HepG2 (cell line): ENCODE results near the gene KCNQ5. TPM values are rescaled to one million over a fixed set of nuclear protein-coding genes. Genes with fewer than 3 reads are reported as not detected.

Source experiments
- ATAC-seq: fragments of 200-7000 bp; cut with Tn5 transposase; 3 replicates; pipeline ENCODE4 v1.9.1; 2020; ENCODE audit warnings: mild to moderate bottlenecking, moderate library complexity
- BruUV-seq: library from RNA; stranded (reverse); fragments of 400-500 nt; replicated peaks from 2 replicates; lab custom pipeline; 2021; lab: Mats Ljungman, UMichigan
- CTCF ChIA-PET: fragments of 300-600 bp; formaldehyde crosslinking; extraction: SDS; loops from one replicate; lab custom pipeline; 2021; ENCODE audit warnings: low total read pairs, inconsistent platforms, low intra/inter-chr PET ratio; lab: Yijun Ruan, JAX
- POLR2A ChIA-PET: fragments of 350-600 bp; sonication (Branson Sonifier 250); formaldehyde crosslinking; loops from one replicate; lab custom pipeline; 2020; ENCODE audit warnings: antibody characterized with exemption, inconsistent platforms; lab: Yijun Ruan, JAX
- DNase-seq: peaks from one replicate; pipeline ENCODE4 v3.0.0-alpha.2; 2015; ENCODE audit warnings: low spot score
- FAIRE-seq: peaks from 3 replicates; lab custom pipeline; 2011; peaks lifted over from hg19 to GRCh38; lab: Jason Lieb, UNC
- H2AFZ ChIP-seq: one replicate; pipeline ENCODE4 v1.6.1; 2011; ENCODE audit warnings: low read length, inconsistent platforms
- H3K27ac ChIP-seq: fragments of 300-600 bp; 3 replicates; pipeline ENCODE4 v1.8.0; 2011; ENCODE audit warnings: mixed run types, mild to moderate bottlenecking, mixed read lengths, low read length, inconsistent platforms; ENCODE audit not compliant: insufficient read depth; ENCODE audit errors: extremely low read length
- H3K27me3 ChIP-seq, 2 experiments: fragments of 200-600 bp in 1 of 2; 2 replicates in 1 of 2; 3 replicates in 1 of 2; pipeline versions ENCODE4 v1.6.0 to v1.8.0; 2011; ENCODE audit warnings: low read length in 2 of 2, mild to moderate bottlenecking in 2 of 2, moderate library complexity in 2 of 2, inconsistent platforms in 1 of 2; ENCODE audit not compliant: insufficient read depth in 2 of 2, control insufficient read depth in 1 of 2
- H3K36me3 ChIP-seq, 2 experiments: fragments of 200-600 bp in 1 of 2; replicated peaks in 1 of 2; 2 replicates in 1 of 2; 3 replicates in 1 of 2; pipeline versions ENCODE4 v1.5.1 to v1.8.0; 2011; ENCODE audit warnings: low read length in 2 of 2, inconsistent platforms in 1 of 2; ENCODE audit not compliant: insufficient read depth in 2 of 2, control insufficient read depth in 1 of 2
- H3K4me1 ChIP-seq: 2 replicates; pipeline ENCODE4 v1.5.1; 2012; ENCODE audit warnings: low read length, inconsistent platforms; ENCODE audit not compliant: insufficient read depth
- H3K4me2 ChIP-seq: 2 replicates; pipeline ENCODE4 v1.6.0; 2011; ENCODE audit warnings: low read depth, low read length, inconsistent platforms
- H3K4me3 ChIP-seq, 3 experiments: fragments of 200-600 bp in 1 of 3; sonication (generic), shearing (Covaris generic) in 1 of 3; replicated peaks in 1 of 3; 2 replicates each; pipeline ENCODE4 v1.5.1; 2011 to 2016; ENCODE audit warnings: low read length in 3 of 3, inconsistent platforms in 2 of 3, low read depth in 2 of 3, mild to moderate bottlenecking in 2 of 3, control low read depth in 1 of 3, mixed read lengths in 1 of 3; ENCODE audit not compliant: insufficient read depth in 1 of 3
- H3K79me2 ChIP-seq: one replicate; pipeline ENCODE4 v1.6.1; 2011; ENCODE audit warnings: low read length, inconsistent platforms; ENCODE audit not compliant: insufficient read depth
- H3K9ac ChIP-seq: 2 replicates; pipeline ENCODE4 v1.6.0; 2011; ENCODE audit warnings: mild to moderate bottlenecking, low read depth, low read length, inconsistent platforms; ENCODE audit not compliant: insufficient read depth
- H3K9me3 ChIP-seq: 2 replicates; pipeline ENCODE4 v1.5.1; 2012; ENCODE audit warnings: mild to moderate bottlenecking, low read length
- H4K20me1 ChIP-seq: 2 replicates; pipeline ENCODE4 v1.6.0; 2011; ENCODE audit warnings: inconsistent platforms, mild to moderate bottlenecking, low read length, moderate library complexity; ENCODE audit not compliant: insufficient read depth
- CCAR2 ChIP-seq: fragments of 200-400 bp; formaldehyde crosslinking; optimal IDR thresholded peaks from 2 replicates; pipeline ENCODE3; 2018; ENCODE audit warnings: low read depth, mild to moderate bottlenecking, low read length, moderate library complexity
- IKZF1 ChIP-seq: fragments of 450-650 bp; IDR thresholded peaks from 2 replicates; pipeline ENCODE4 v1.7.1; 2016
- MEIS2 ChIP-seq: sonication (generic); formaldehyde crosslinking; IDR thresholded peaks from 2 replicates; pipeline ENCODE4 v1.9.0; 2021; ENCODE audit warnings: mild to moderate bottlenecking, missing genetic modification reagents
- RBM39 ChIP-seq: fragments of 200-400 bp; formaldehyde crosslinking; IDR thresholded peaks from one replicate; pipeline ENCODE4 v1.6.1; 2018; ENCODE audit warnings: antibody characterized with exemption, mild to moderate bottlenecking, low read depth, low read length; ENCODE audit not compliant: poor library complexity, severe bottlenecking
- ZBTB14 ChIP-seq: sonication (generic); formaldehyde crosslinking; IDR thresholded peaks from 2 replicates; pipeline ENCODE4 v1.4.0; 2020; ENCODE audit warnings: missing genetic modification reagents
- ZHX2 ChIP-seq, 2 experiments: sonication (generic) in 1 of 2; formaldehyde crosslinking in 1 of 2; IDR thresholded peaks; 2 replicates each; pipeline versions ENCODE4 v1.6.1 to v1.9.0; 2014 to 2022; ENCODE audit warnings: antibody characterized with exemption in 1 of 2, borderline replicate concordance in 1 of 2, inconsistent platforms in 1 of 2, low read depth in 1 of 2, missing genetic modification reagents in 1 of 2
- ZNF546 ChIP-seq: sonication (generic); formaldehyde crosslinking; conservative IDR thresholded peaks from 2 replicates; pipeline ENCODE4 v1.8.1; 2023; ENCODE audit warnings: mild to moderate bottlenecking, missing genetic modification reagents
- in situ Hi-C: cut with HindIII; loops from 2 replicates; pipeline ENCODE4 v1.10.0; 2017; ENCODE audit warnings: low pct_unique_long_range_greater_than_20kb; ENCODE audit not compliant: extremely low pct_ligation_motif_present
- intact Hi-C: fragments of 100-400 bp; cut with micrococcal nuclease; formaldehyde crosslinking; loops from one replicate; pipeline ENCODE4 v1.10.0; 2022; ENCODE audit not compliant: unreplicated experiment
- polyA plus RNA-seq, 8 experiments: library from polyadenylated mRNA; depleted of rRNA in 3 of 8; stranded (reverse) in 7 of 8; unstranded in 1 of 8; fragments of >200 nt; fragmentation: Illumina TruSeq in 4 of 8; extraction: Trizol in 4 of 8; gene quantifications; 2 replicates each; pipeline versions ENCODE4 v1.2.1 to v1.2.3, GENCODE V29; 2011 to 2016; ENCODE audit warnings: low read depth in 4 of 8, missing spikeins in 1 of 8, mixed read lengths in 1 of 8; ENCODE audit not compliant: insufficient read depth in 1 of 8
- total RNA-seq, 5 experiments: library from RNA; depleted of rRNA; stranded (reverse); fragments of >200 nt; fragmentation: Illumina TruSeq; extraction: Trizol; gene quantifications; 2 replicates each; pipeline ENCODE4 v1.2.3, GENCODE V29; 2016; ENCODE audit warnings: low read depth in 1 of 5

Gene KCNQ5
- total and polyA plus RNA-seq, 2 of the 13 experiments (the other 11 are each of a cell fraction or from before 2014, with no cell fraction given): 0.04 TPM; not detected in 1

GRCh38 chr6:72876256-72876655 is 254.4 kb downstream of the KCNQ5 start:
- DNase-seq (no peak), FAIRE-seq (no peak), ATAC-seq (no peak)
- Histone ChIP-seq H2AFZ (no peak overlapping the region), H3K27ac (no peak overlapping the region), H4K20me1 (no peaks in the 10 kb centered on the region), H3K27me3 (no peaks in the 10 kb centered on the region), H3K4me3 (no peak overlapping the region), H3K9ac (no peak overlapping the region), H3K9me3 (no peaks in the 10 kb centered on the region), H3K4me2 (no peak overlapping the region), H3K79me2 (no peaks in the 10 kb centered on the region), H3K4me1 (no peaks in the 10 kb centered on the region), H3K36me3 (no peaks in the 10 kb centered on the region)
- TF ChIP-seq MEIS2 (CRISPR knock-in tag): no peak
- TF ChIP-seq ZHX2 (IDR thresholded peaks at IDR 0.05; ENCODE audit: low read depth): no peak
- TF ChIP-seq ZHX2 (CRISPR knock-in tag; IDR thresholded peaks at IDR 0.05; ENCODE audit: borderline replicate concordance): no peak
- no peak for TF ChIP-seq RBM39
- no peak for TF ChIP-seq ZNF546 (CRISPR knock-in tag)
- TF ChIP-seq ZBTB14 (CRISPR knock-in tag): no peak
- TF ChIP-seq CCAR2: no peak
- no peak for TF ChIP-seq IKZF1
- intact Hi-C loops: no loop called here
- ChIA-PET CTCF (no interaction called here), POLR2A (no interaction called here)
- in situ Hi-C loops: no loop called here
- BruUV-seq: no TSS peak
